CD4-positive, alpha-beta T cell (primary cell): ENCODE measurements around the gene SCLT1. TPM values are rescaled to one million over a fixed set of nuclear protein-coding genes. Genes with fewer than 3 reads are reported as not detected.

ENCODE experiments used
- ATAC-seq: fragments of 200-7000 bp; cut with Tn5 transposase; one replicate; pipeline ENCODE4 v1.10.0; 2022; ENCODE audit warnings: mild to moderate bottlenecking; ENCODE audit not compliant: poor library complexity
- CTCF ChIA-PET: fragments of 350-600 bp; sonication (Branson Sonifier 250); formaldehyde crosslinking; loops from one replicate; lab custom pipeline; 2021; ENCODE audit warnings: antibody characterized with exemption, inconsistent platforms; lab: Charles Lee
- POLR2A ChIA-PET: fragments of 350-600 bp; sonication (Branson Sonifier 250); formaldehyde crosslinking; loops from one replicate; lab custom pipeline; 2021; ENCODE audit warnings: antibody characterized with exemption, inconsistent platforms; lab: Charles Lee
- DNase-seq, 14 experiments: peaks; one replicate each; pipeline ENCODE4 v3.0.0-alpha.2; 2013 to 2020; ENCODE audit warnings: mixed read lengths in 2 of 14
- H3K27ac ChIP-seq, 2 donors: one replicate each; pipeline versions ENCODE4 v1.5.1 to v1.7.0; 2013; ENCODE audit warnings: low read length in 2 of 2, low read depth in 1 of 2, mild to moderate bottlenecking in 1 of 2
- H3K27me3 ChIP-seq, 2 experiments: 1 replicate in 1 of 2; 2 replicates in 1 of 2; pipeline versions ENCODE4 v1.6.1 to v1.7.0; 2013; ENCODE audit warnings: low read length in 2 of 2, control low read depth in 1 of 2, mild to moderate bottlenecking in 1 of 2, moderate library complexity in 1 of 2; ENCODE audit not compliant: insufficient read depth in 2 of 2, control insufficient read depth in 1 of 2
- H3K36me3 ChIP-seq: one replicate; pipeline ENCODE4 v1.6.1; 2013; ENCODE audit warnings: low read length, control low read depth; ENCODE audit not compliant: insufficient read depth
- H3K4me1 ChIP-seq: one replicate; pipeline ENCODE4 v1.6.1; 2013; ENCODE audit warnings: low read length, control low read depth; ENCODE audit not compliant: insufficient read depth
- H3K4me3 ChIP-seq: one replicate; pipeline ENCODE4 v1.5.1; 2013; ENCODE audit warnings: mild to moderate bottlenecking, low read length, moderate library complexity
- H3K9me3 ChIP-seq, 2 experiments: 1 replicate in 1 of 2; 2 replicates in 1 of 2; pipeline versions ENCODE4 v1.6.1 to v1.7.0; 2013; ENCODE audit warnings: low read length in 2 of 2, mild to moderate bottlenecking in 2 of 2, control low read depth in 1 of 2, moderate library complexity in 1 of 2; ENCODE audit not compliant: control insufficient read depth in 1 of 2, insufficient read depth in 1 of 2
- H3K27ac Mint-ChIP-seq: one replicate; pipeline ENCODE4 v1.8.0; 2020; ENCODE audit warnings: mixed read lengths
- H3K27me3 Mint-ChIP-seq: one replicate; pipeline ENCODE4 v1.8.0; 2021; ENCODE audit warnings: mixed read lengths
- H3K36me3 Mint-ChIP-seq: one replicate; pipeline ENCODE4 v1.8.0; 2021; ENCODE audit warnings: low read depth, mixed read lengths
- H3K4me1 Mint-ChIP-seq: one replicate; pipeline ENCODE4 v1.8.0; 2021; ENCODE audit warnings: low read depth, mixed read lengths
- H3K4me3 Mint-ChIP-seq: one replicate; pipeline ENCODE4 v1.8.0; 2020; ENCODE audit warnings: mild to moderate bottlenecking, mixed read lengths
- H3K9me3 Mint-ChIP-seq: one replicate; pipeline ENCODE4 v1.8.0; 2020; ENCODE audit warnings: mixed read lengths
- intact Hi-C, 2 experiments: fragments of 100-400 bp; cut with DNase I in 1 of 2; cut with micrococcal nuclease in 1 of 2; formaldehyde crosslinking; loops; one replicate each; pipeline versions ENCODE4 v1.15.1 to v1.9.0; 2023 to 2025; cut with DNase I, micrococcal nuclease
- total RNA-seq, 174 experiments: library from RNA in 2 of 174; stranded (reverse) in 2 of 174; gene quantifications; one replicate each; pipeline ENCODE4 v1.2.3 and lab custom pipeline; 2021 to 2026
- TF ChIP-seq, protein P1 (sequence below): fragments of 200-600 bp; IDR thresholded peaks from one replicate; pipeline ENCODE4 v1.8.0; 2022; ENCODE audit warnings: antibody characterized with exemption, mild to moderate bottlenecking

Gene SCLT1
- total RNA-seq, 2 experiments from 2014 or later: 21.8 to 21.9 TPM

- H3K36me3 ChIP-seq: peaks cover 3% of the 10 kb centered on the region
- CTCF ChIA-PET: no interaction called here
- ATAC-seq (no peak), DNase-seq (no peak)
- intact Hi-C loops: loop anchor here (5.0 to 10.0 kb wide), 5 partner anchors 54 to 1216 kb away; partner anchors contain the start of genes PGRMC2 (in 2 of the 2), ABHD18 (in 1 of the 2), MFSD8 (in 1 of the 2) and PLK4 (in 1 of the 2)
- peaks cover 3% of the 10 kb centered on the region for H3K4me1 ChIP-seq
- TF ChIP-seq, protein P1, sequence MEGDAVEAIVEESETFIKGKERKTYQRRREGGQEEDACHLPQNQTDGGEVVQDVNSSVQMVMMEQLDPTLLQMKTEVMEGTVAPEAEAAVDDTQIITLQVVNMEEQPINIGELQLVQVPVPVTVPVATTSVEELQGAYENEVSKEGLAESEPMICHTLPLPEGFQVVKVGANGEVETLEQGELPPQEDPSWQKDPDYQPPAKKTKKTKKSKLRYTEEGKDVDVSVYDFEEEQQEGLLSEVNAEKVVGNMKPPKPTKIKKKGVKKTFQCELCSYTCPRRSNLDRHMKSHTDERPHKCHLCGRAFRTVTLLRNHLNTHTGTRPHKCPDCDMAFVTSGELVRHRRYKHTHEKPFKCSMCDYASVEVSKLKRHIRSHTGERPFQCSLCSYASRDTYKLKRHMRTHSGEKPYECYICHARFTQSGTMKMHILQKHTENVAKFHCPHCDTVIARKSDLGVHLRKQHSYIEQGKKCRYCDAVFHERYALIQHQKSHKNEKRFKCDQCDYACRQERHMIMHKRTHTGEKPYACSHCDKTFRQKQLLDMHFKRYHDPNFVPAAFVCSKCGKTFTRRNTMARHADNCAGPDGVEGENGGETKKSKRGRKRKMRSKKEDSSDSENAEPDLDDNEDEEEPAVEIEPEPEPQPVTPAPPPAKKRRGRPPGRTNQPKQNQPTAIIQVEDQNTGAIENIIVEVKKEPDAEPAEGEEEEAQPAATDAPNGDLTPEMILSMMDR: no peak
- H3K27me3 Mint-ChIP-seq: no peaks in the 10 kb centered on the region
- H3K27ac Mint-ChIP-seq: no peak overlapping the region
- no peak overlapping the region for H3K4me3 ChIP-seq
- no peaks in the 10 kb centered on the region for H3K9me3 Mint-ChIP-seq
- no peaks in the 10 kb centered on the region for H3K9me3 ChIP-seq
- POLR2A ChIA-PET: no interaction called here
- H3K4me3 Mint-ChIP-seq: peak overlapping the region; percentile 16
- H3K4me1 Mint-ChIP-seq: peaks cover 30% of the 10 kb centered on the region
- H3K27ac ChIP-seq: no peak overlapping the region
- no peaks in the 10 kb centered on the region for H3K27me3 ChIP-seq
- peaks cover 9% of the 10 kb centered on the region for H3K36me3 Mint-ChIP-seq
These were observed 5.2 kb upstream of the SCLT1 start for GRCh38 chr4:129098531-129099001.

- intact Hi-C loops: loop anchor here (5.0 to 10.0 kb wide), 5 partner anchors 51 to 1214 kb away; partner anchors contain the start of genes PGRMC2 (in 2 of the 2), ABHD18 (in 1 of the 2), MFSD8 (in 1 of the 2) and PLK4 (in 1 of the 2)
- Histone ChIP-seq H3K9me3 (no peaks in the 10 kb centered on the region), H3K27me3 (no peaks in the 10 kb centered on the region), H3K4me3 (peak within 1 kb of the TSS; percentile 65), H3K27ac (peak within 1 kb of the TSS; percentile 69 to 74), H3K36me3 (no peaks in the 10 kb centered on the region), H3K4me1 (peaks cover 12% of the 10 kb centered on the region)
- POLR2A ChIA-PET: interaction anchor here (1.2 to 1.8 kb wide), 3 partner anchors 53 to 1035 kb away, joined by 3 to 10 read pairs (median 6); partner anchors contain the start of gene LARP1B
- peak within 1 kb of the TSS; percentile 92 for H3K27ac Mint-ChIP-seq
- ATAC-seq: peak; percentile 41
- H3K27me3 Mint-ChIP-seq: no peaks in the 10 kb centered on the region
- H3K36me3 Mint-ChIP-seq: peaks cover 5% of the 10 kb centered on the region
- peak; percentile 47 to 89 (median 66) for DNase-seq
- CTCF ChIA-PET: no interaction called here
- TF ChIP-seq, protein P1: no peak
- H3K4me1 Mint-ChIP-seq: peaks cover 30% of the 10 kb centered on the region
- H3K4me3 Mint-ChIP-seq: peak within 1 kb of the TSS; percentile 94
- H3K9me3 Mint-ChIP-seq: no peaks in the 10 kb centered on the region
These were observed 2.6 kb upstream of the SCLT1 start, which contains the start of gene C4orf33 for GRCh38 chr4:129095811-129096454. TSS of gene C4orf33 (plus strand) at chr4:129096152. CDS start at chr4:129102611, 6,459 bp downstream.

GRCh38 chr4:129094347-129094746, 1.0 kb upstream of the SCLT1 start:
- H3K36me3 ChIP-seq: no peaks in the 10 kb centered on the region
- no peak overlapping the region for H3K4me3 ChIP-seq
- intact Hi-C loops: loop anchor here (5.0 to 10.0 kb wide), 4 partner anchors 50 to 1127 kb away; partner anchors contain the start of genes ABHD18 (in 1 of the 2), JADE1 (in 1 of the 2), MFSD8 (in 1 of the 2) and PGRMC2 (in 1 of the 2)
- Mint-ChIP-seq H3K27ac (no peak overlapping the region), H3K4me1 (peaks cover 35% of the 10 kb centered on the region), H3K9me3 (no peaks in the 10 kb centered on the region), H3K36me3 (peaks cover 5% of the 10 kb centered on the region), H3K27me3 (no peaks in the 10 kb centered on the region), H3K4me3 (no peak overlapping the region)
- no peaks in the 10 kb centered on the region for H3K9me3 ChIP-seq
- ATAC-seq (no peak), DNase-seq (no peak)
- TF ChIP-seq, protein P1: no peak
- H3K4me1 ChIP-seq: peaks cover 16% of the 10 kb centered on the region
- H3K27me3 ChIP-seq: no peaks in the 10 kb centered on the region
- H3K27ac ChIP-seq: peak overlapping the region; percentile 92 to 97
- POLR2A ChIA-PET: interaction anchor here (0.7 to 2.5 kb wide), 5 partner anchors 101 to 1255 kb away, joined by 3 to 24 read pairs (median 14); partner anchors contain the start of genes ABHD18, JADE1 and MFSD8
- CTCF ChIA-PET: no interaction called here
